Small intestine (tissue), 7 donors: ENCODE data around the gene PRODH2. TPM values are rescaled to one million over a fixed set of nuclear protein-coding genes. Genes with fewer than 3 reads are reported as not detected.

ENCODE experiments used
- DNase-seq, 2 donors: peaks; one replicate each; pipeline versions ENCODE4 v3.0.0 to v3.0.0-alpha.2; 2013
- FAIRE-seq: peaks from 2 replicates; lab custom pipeline; 2012; peaks lifted over from hg19 to GRCh38; lab: Jason Lieb, UNC
- H3K27ac ChIP-seq, 3 donors: one replicate each; pipeline ENCODE4 v1.5.1; 2013; ENCODE audit warnings: low read length in 2 of 3, mild to moderate bottlenecking in 2 of 3, control low read depth in 1 of 3, inconsistent platforms in 1 of 3, low read depth in 1 of 3, moderate library complexity in 1 of 3
- H3K27me3 ChIP-seq, 3 donors: one replicate each; pipeline ENCODE4 v1.6.1; 2013; ENCODE audit warnings: low read length in 3 of 3, inconsistent platforms in 1 of 3; ENCODE audit not compliant: control insufficient read depth in 3 of 3, insufficient read depth in 3 of 3
- H3K36me3 ChIP-seq, 3 donors: one replicate each; pipeline ENCODE4 v1.6.1; 2013; ENCODE audit warnings: low read length in 3 of 3, inconsistent platforms in 1 of 3, low read depth in 1 of 3, mild to moderate bottlenecking in 1 of 3, moderate library complexity in 1 of 3; ENCODE audit not compliant: control insufficient read depth in 3 of 3, insufficient read depth in 2 of 3
- H3K4me1 ChIP-seq, 3 donors: one replicate each; pipeline ENCODE4 v1.6.1; 2013; ENCODE audit warnings: low read length in 2 of 3, inconsistent platforms in 1 of 3, low read depth in 1 of 3, mild to moderate bottlenecking in 1 of 3, moderate library complexity in 1 of 3; ENCODE audit not compliant: control insufficient read depth in 3 of 3, insufficient read depth in 2 of 3
- H3K4me3 ChIP-seq, 3 donors: one replicate each; pipeline ENCODE4 v1.5.1; 2013; ENCODE audit warnings: low read length in 3 of 3, control low read depth in 1 of 3, inconsistent platforms in 1 of 3, low read depth in 1 of 3, mild to moderate bottlenecking in 1 of 3, moderate library complexity in 1 of 3
- H3K9me3 ChIP-seq, 2 donors: one replicate each; pipeline ENCODE4 v1.6.1; 2013; ENCODE audit warnings: low read depth in 1 of 2, low read length in 1 of 2; ENCODE audit not compliant: control insufficient read depth in 2 of 2, insufficient read depth in 1 of 2
- WGBS, 3 donors: extraction: QIAGEN DNeasy Blood & Tissue Kit; methylation state at CpG; one replicate each; pipeline ENCODE4 v1.1.7; 2013; 5-methylcytosine and 5-hydroxymethylcytosine counted together
- polyA plus RNA-seq, 4 donors: library from polyadenylated mRNA; stranded (reverse) in 3 of 4; unstranded in 1 of 4; fragments of 200-250 nt in 3 of 4; fragments of 120-200 nt in 1 of 4; gene quantifications; one replicate each; pipeline versions ENCODE4 v1.2.1 to v1.2.3, GENCODE V29; 2013
- donor health status: healthy with polysubstance abuse.
- donor health status: control.
- donor health status: control.
- donor health status: Bipolar disorder and iron deficiency.
- donor health status: healthy.

Gene PRODH2
- polyA plus RNA-seq, 4 donors = 0.24 to 0.54 TPM; not detected in 2

DNA sequence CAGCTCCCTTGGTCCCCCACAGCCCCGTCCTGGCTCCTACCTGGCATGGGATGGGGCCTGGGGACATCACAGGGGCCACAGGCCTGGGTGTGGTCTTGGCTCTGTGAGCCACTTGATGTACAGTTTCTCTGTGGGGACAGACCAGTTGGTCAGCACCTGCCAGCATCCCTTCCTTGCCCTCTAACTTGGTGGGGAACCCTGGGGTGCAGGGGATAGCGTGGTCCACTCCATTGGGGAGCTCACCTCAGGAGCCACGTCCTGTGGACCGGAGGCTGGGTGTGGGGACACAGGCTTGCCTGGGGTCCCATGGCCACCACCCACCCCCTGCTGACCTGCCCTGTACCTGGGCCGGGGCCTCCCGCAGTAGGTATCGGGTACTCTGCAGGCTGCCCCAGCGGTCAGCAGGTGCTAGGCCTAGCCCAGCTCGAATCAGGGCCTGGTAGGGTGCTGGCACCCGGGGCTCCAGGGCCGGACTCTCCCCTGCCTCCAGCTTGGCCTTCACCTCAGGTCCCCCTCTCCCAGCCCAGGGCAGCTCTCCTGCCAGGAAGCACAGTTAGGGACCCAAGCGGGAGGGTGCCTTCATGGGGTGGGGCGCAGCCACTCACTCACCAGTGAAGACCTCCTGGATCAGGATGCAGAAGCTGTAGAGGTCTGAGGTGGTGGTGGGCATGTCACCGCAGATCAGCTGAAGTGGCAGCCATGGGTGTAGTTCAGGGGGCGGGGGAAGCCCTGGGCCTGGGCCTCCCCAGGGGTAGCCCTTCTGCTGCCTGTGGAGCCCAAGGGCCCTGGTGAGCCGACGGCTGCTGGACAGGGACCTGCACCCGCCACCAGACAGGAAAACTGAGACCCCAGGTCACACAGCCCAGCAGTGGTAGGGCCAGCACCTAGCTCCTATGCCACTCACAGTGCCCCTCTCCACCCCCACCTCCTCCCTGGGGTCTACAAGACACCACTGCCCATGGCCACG is 22.4 kb downstream of the PRODH2 start:
- Histone ChIP-seq H3K27me3 (no peaks in the 10 kb centered on the region), H3K36me3 (peaks cover 0 to 4% (median 2%) of the 10 kb centered on the region in 3 donors), H3K4me3 (no peak overlapping the region), H3K27ac (no peak overlapping the region), H3K9me3 (no peaks in the 10 kb centered on the region), H3K4me1 (peaks cover 0 to 14% (median 0%) of the 10 kb centered on the region in 3 donors)
- no peak for DNase-seq
- FAIRE-seq = no peak
- 82 to 90% (median 89%) methylated on average over 17 to 19 of the region's 19 CpGs for WGBS, 3 donors

DNA sequence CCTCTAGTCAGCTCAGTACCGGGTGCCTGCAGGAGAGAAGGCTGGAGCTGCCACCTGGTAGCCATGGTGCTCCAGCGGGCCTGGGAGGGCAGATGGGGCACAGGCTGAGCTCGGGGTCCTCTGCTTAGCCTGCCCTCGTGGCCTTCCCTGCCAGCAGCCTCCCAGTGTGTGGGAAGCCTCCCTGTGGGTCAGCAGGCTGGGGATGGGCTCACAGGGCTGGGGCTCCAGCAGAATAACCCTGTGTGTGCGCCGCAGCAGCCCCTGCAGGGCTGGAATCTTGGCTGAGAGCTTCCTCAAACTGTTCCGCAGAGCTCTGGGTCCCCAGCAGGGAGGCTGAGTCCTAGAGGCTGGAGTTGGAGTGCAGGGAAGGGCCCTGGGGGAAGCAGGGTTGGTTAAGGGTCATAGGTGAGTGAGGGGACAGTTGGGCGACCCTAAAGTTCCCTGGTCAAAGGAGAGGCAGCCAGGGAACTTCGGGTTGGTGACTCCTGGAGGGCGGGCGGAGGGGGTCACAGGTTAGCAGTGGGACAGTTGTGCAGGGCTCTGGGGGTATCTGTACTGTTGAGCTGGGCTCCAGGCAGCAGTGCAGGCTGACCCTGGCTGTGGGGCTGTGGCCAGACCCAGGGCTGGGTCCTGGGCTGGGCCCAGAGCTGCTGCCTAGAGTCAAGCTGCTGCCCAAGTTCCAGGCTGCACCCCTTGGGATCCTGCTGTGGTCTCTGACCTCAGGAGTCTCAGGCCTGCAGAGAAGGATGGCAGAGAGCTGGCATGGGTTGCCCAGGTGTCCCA is 23.3 kb downstream of the PRODH2 start:
- no peak for FAIRE-seq
- 79 to 85% (median 84%) methylated on average over 11 of the region's 11 CpGs for WGBS, 3 donors
- Histone ChIP-seq H3K4me1 (peaks cover 0 to 14% (median 0%) of the 10 kb centered on the region in 3 donors), H3K27ac (no peak overlapping the region), H3K36me3 (peaks cover 0 to 6% (median 2%) of the 10 kb centered on the region in 3 donors), H3K9me3 (no peaks in the 10 kb centered on the region), H3K27me3 (no peaks in the 10 kb centered on the region), H3K4me3 (no peak overlapping the region)
- no peak for DNase-seq

DNA sequence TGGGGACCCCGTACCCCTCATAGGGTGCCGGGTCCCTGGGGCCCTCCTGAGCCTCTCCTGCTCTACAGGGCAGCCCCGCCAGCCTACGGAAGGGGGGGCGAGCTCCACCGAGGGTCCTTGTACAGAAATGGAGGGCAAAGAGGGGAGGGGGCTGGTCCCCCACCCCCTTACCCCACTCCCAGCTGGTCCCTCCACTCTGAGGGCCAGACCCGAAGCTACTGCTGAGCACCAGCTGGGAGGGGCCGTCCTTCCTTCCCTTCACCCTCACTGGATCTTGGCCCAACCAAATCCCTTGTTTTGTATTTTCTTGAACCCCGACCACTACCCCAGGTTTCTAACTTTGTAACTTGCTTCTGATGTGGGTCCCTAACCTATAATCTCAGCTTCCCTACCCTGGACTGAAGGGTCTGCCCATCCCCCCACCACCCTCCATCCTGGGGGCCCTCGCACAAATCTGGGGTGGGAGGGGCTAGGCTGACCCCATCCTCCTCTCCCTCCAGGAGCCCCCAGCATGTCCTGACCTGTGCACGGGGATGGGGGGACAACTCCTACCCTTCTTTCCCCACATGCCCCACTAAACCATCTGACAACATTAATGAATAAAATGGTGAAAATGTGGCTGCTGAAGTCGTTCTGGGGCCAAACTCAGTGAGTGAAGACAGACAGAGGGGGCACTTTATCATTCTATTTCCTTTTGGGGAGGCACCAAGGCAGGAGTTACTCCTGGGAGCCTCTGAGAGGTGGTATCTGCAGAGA is 24.3 kb downstream of the PRODH2 start:
- Histone ChIP-seq H3K4me1 (peaks cover 0 to 14% (median 0%) of the 10 kb centered on the region in 3 donors), H3K9me3 (no peaks in the 10 kb centered on the region), H3K27ac (no peak overlapping the region), H3K27me3 (no peaks in the 10 kb centered on the region), H3K4me3 (no peak overlapping the region), H3K36me3 (peaks cover 0 to 10% (median 2%) of the 10 kb centered on the region in 3 donors)
- WGBS, 3 donors = 78 to 86% (median 82%) methylated on average over 12 of the region's 12 CpGs
- DNase-seq (no peak), FAIRE-seq (no peak)

DNA sequence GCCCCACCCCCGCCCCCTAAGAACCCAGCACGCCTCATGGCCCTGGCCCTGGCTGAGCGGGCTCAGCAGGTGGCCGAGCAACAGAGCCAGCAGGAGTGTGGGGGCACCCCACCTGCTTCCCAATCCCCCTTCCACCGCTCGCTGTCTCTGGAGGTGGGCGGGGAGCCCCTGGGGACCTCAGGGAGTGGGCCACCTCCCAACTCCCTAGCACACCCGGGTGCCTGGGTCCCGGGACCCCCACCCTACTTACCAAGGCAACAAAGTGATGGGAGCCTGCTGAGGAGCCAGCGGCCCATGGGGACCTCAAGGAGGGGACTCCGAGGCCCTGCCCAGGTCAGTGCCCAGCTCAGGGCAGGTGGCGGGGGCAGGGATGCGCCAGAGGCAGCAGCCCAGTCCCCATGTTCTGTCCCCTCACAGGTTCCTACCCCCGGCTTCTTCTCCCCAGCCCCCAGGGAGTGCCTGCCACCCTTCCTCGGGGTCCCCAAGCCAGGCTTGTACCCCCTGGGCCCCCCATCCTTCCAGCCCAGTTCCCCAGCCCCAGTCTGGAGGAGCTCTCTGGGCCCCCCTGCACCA is 25.3 kb downstream of the PRODH2 start:
- WGBS, 3 donors = 91 to 94% (median 92%) methylated on average over 15 of the region's 15 CpGs
- DNase-seq = no peak

DNA sequence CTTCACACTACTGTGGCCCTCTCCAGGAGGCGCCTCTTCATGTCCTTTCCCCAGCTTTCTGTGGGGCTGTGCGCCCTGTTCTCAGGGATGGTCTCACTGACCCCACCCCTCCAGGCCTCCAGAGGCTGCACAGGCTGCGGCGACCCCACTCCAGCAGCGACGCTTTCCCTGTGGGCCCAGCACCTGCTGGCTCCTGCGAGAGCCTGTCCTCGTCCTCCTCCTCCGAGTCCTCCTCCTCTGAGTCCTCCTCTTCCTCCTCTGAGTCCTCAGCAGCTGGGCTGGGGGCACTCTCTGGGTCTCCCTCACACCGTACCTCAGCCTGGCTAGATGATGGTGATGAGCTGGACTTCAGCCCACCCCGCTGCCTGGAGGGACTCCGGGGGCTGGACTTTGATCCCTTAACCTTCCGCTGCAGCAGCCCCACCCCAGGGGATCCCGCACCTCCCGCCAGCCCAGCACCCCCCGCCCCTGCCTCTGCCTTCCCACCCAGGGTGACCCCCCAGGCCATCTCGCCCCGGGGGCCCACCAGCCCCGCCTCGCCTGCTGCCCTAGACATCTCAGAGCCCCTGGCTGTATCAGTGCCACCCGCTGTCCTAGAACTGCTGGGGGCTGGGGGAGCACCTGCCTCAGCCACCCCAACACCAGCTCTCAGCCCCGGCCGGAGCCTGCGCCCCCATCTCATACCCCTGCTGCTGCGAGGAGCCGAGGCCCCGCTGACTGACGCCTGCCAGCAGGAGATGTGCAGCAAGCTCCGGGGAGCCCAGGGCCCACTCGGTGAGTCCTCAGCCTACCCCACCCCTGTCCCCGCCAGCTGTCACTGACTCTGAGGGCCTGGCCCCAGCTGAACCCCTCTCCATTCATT is 26.1 kb downstream of the PRODH2 start:
- peak in 1 of 2 donors; percentile 57 for DNase-seq
- WGBS, 3 donors = 65 to 79% (median 76%) methylated on average over 23 to 31 of the region's 31 CpGs

More for the DNA sequence above, 25.3 kb downstream of the PRODH2 start:
- Histone ChIP-seq H3K4me1 (peaks cover 0 to 14% (median 0%) of the 10 kb centered on the region in 3 donors), H3K27ac (no peak overlapping the region), H3K27me3 (no peaks in the 10 kb centered on the region), H3K4me3 (no peak overlapping the region), H3K9me3 (no peaks in the 10 kb centered on the region), H3K36me3 (peaks cover 0 to 18% (median 2%) of the 10 kb centered on the region in 3 donors)
- FAIRE-seq = no peak

DNA sequence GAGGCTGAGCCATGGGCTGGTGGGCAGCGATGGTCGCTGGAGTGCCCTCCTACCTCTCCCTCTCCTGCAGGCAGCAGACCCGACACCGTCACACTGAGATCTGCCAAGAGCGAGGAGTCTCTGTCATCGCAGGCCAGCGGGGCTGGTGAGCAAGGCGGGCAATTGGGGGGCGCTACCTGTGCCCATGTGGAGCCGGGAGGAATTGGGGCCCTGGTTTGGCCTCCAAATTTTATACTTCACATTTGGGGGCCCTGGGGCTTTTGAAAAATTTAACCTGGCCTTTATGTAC is 27.4 kb downstream of the PRODH2 start:
- FAIRE-seq (no peak), DNase-seq (no peak)
- H3K4me1 ChIP-seq = peaks cover 0 to 14% (median 0%) of the 10 kb centered on the region in 3 donors
- H3K4me3 ChIP-seq = no peak overlapping the region
- WGBS, 3 donors = 91 to 98% (median 96%) methylated on average over 10 of the region's 10 CpGs
- no peaks in the 10 kb centered on the region for H3K27me3 ChIP-seq
- H3K9me3 ChIP-seq = no peaks in the 10 kb centered on the region
- peaks cover 0 to 37% (median 4%) of the 10 kb centered on the region in 3 donors for H3K36me3 ChIP-seq
- no peak overlapping the region for H3K27ac ChIP-seq

More for the DNA sequence above, 26.1 kb downstream of the PRODH2 start:
- H3K27ac ChIP-seq = no peak overlapping the region
- no peaks in the 10 kb centered on the region for H3K9me3 ChIP-seq
- FAIRE-seq = no peak
- H3K36me3 ChIP-seq = peaks cover 0 to 26% (median 2%) of the 10 kb centered on the region in 3 donors
- H3K27me3 ChIP-seq = no peaks in the 10 kb centered on the region
- H3K4me1 ChIP-seq = peaks cover 0 to 14% (median 0%) of the 10 kb centered on the region in 3 donors
- H3K4me3 ChIP-seq = no peak overlapping the region

DNA sequence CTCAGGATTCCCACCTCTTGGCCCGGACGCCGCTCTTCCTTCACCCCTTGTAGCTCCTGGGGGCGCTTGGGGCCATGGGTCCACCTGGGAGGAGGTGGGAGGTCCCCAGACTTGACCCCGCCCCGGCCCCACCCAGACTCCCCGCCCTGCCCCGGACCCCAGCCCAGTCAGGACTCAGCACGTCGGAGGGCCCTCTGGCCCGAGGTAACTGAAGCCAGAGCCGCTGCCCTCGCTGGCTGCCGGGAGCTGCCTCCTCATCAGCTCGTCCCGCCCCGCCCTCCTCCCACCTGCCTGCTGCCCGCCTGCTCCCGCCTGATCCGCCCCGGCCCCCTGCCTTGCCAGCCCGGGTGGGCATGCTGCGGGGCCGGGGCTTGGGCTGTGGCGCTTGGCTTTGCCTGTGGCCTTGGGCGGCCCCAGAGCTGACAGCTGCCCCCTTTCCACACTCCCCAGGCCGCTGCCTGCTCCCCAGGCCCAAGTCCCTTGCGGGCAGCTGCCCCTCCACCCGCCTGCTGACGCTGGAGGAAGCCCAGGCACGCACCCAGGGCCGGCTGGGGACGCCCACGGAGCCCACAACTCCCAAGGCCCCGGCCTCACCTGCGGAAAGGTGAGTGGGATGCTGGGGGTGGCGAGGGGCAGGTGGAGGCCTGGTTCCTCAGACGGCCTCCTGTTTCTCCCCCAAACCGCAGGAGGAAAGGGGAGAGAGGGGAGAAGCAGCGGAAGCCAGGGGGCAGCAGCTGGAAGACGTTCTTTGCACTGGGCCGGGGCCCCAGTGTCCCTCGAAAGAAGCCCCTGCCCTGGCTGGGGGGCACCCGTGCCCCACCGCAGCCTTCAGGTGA is 27.9 kb downstream of the PRODH2 start:
- no peaks in the 10 kb centered on the region for H3K9me3 ChIP-seq
- WGBS, 3 donors = 83 to 94% (median 92%) methylated on average over 37 to 45 of the region's 45 CpGs
- DNase-seq (no peak), FAIRE-seq (no peak)
- peaks cover 0 to 14% (median 0%) of the 10 kb centered on the region in 3 donors for H3K4me1 ChIP-seq
- H3K36me3 ChIP-seq = peaks cover 0 to 42% (median 6%) of the 10 kb centered on the region in 3 donors
- no peak overlapping the region for H3K27ac ChIP-seq
- no peaks in the 10 kb centered on the region for H3K27me3 ChIP-seq
- no peak overlapping the region for H3K4me3 ChIP-seq
